GM12878 (cell line): Measurements from ENCODE around the gene AAR2. TPM values are rescaled to one million over a fixed set of nuclear protein-coding genes. Genes with fewer than 3 reads are reported as not detected.

Experiments
- ATAC-seq: fragments of 200-7000 bp; cut with Tn5 transposase; 3 replicates; pipeline ENCODE4 v1.9.1; 2020; ENCODE audit warnings: mild to moderate bottlenecking, moderate library complexity
- BruUV-seq: library from RNA; stranded (reverse); fragments of 400-500 nt; replicated peaks from 2 replicates; lab custom pipeline; 2021; lab: Mats Ljungman, UMichigan
- CTCF ChIA-PET: fragments of 300-600 bp; sonication (Branson Sonifier 250); formaldehyde crosslinking; extraction: SDS; loops from one replicate; lab custom pipeline; 2021; ENCODE audit warnings: inconsistent platforms; lab: Yijun Ruan, JAX
- POLR2A ChIA-PET: fragments of 350-600 bp; formaldehyde crosslinking; extraction: SDS; loops from one replicate; lab custom pipeline; 2021; ENCODE audit warnings: inconsistent platforms; lab: Charles Lee
- RAD21 ChIA-PET: fragments of 300-600 bp; sonication (Branson Sonifier 250); formaldehyde crosslinking; loops from one replicate; lab custom pipeline; 2023; ENCODE audit warnings: antibody characterized with exemption; ENCODE audit not compliant: unreplicated experiment; lab: Charles Lee
- SMC1A ChIA-PET: fragments of 300-600 bp; sonication (Branson Sonifier 250); formaldehyde crosslinking; loops from one replicate; lab custom pipeline; 2023; ENCODE audit not compliant: unreplicated experiment, uncharacterized antibody; lab: Charles Lee
- DNase-seq: peaks from one replicate; pipeline ENCODE4 v3.0.0-alpha.2; 2011; ENCODE audit warnings: low read depth, low spot score
- FAIRE-seq: peaks from 3 replicates; lab custom pipeline; 2011; peaks lifted over from hg19 to GRCh38; lab: Jason Lieb, UNC
- H2AFZ ChIP-seq: 2 replicates; pipeline ENCODE4 v1.6.0; 2011; ENCODE audit warnings: low read depth, low read length, control low read depth; ENCODE audit not compliant: control insufficient read depth
- H3K27ac ChIP-seq: 2 replicates; pipeline ENCODE4 v1.5.1; 2011; ENCODE audit warnings: control low read depth; ENCODE audit not compliant: control insufficient read depth, insufficient read depth
- H3K27me3 ChIP-seq, 2 experiments: replicated peaks in 1 of 2; 2 replicates each; pipeline versions ENCODE4 v1.6.0 to v1.6.1; 2011; ENCODE audit warnings: low read length in 1 of 2; ENCODE audit not compliant: control insufficient read depth in 2 of 2, insufficient read depth in 2 of 2
- H3K36me3 ChIP-seq, 2 experiments: 2 replicates each; pipeline ENCODE4 v1.5.1; 2011; ENCODE audit warnings: low read length in 1 of 2; ENCODE audit not compliant: control insufficient read depth in 2 of 2, insufficient read depth in 2 of 2
- H3K4me1 ChIP-seq: 2 replicates; pipeline ENCODE4 v1.6.1; 2011; ENCODE audit warnings: mild to moderate bottlenecking, low read length, moderate library complexity, mixed read lengths; ENCODE audit not compliant: control insufficient read depth, insufficient read depth
- H3K4me2 ChIP-seq: 2 replicates; pipeline ENCODE4 v1.6.0; 2011; ENCODE audit warnings: control low read depth; ENCODE audit not compliant: control insufficient read depth, insufficient read depth
- H3K4me3 ChIP-seq: fragments of 200-600 bp; sonication (generic); 2 replicates; pipeline ENCODE4 v1.5.1; 2016
- H3K79me2 ChIP-seq: 2 replicates; pipeline ENCODE4 v1.6.0; 2011; ENCODE audit warnings: low read length; ENCODE audit not compliant: control insufficient read depth, insufficient read depth
- H3K9ac ChIP-seq: 2 replicates; pipeline ENCODE4 v1.8.0; 2011; ENCODE audit warnings: low read length, control low read depth, mixed read lengths; ENCODE audit not compliant: control insufficient read depth, insufficient read depth
- H3K9me3 ChIP-seq: replicated peaks from 3 replicates; pipeline ENCODE4 v1.5.1; 2011; ENCODE audit warnings: mild to moderate bottlenecking, low read length; ENCODE audit not compliant: control insufficient read depth, insufficient read depth
- H4K20me1 ChIP-seq: 2 replicates; pipeline ENCODE4 v1.6.0; 2011; ENCODE audit not compliant: control insufficient read depth, insufficient read depth
- CHD1 ChIP-seq: IDR thresholded peaks from 2 replicates; pipeline ENCODE4 v1.6.1; 2012; ENCODE audit warnings: low read depth, low read length, improper control_type of control experiment
- HDAC6 ChIP-seq: fragments of 200-600 bp; sonication (generic); IDR thresholded peaks from one replicate; pipeline ENCODE4 v1.8.0; 2017; ENCODE audit warnings: antibody characterized with exemption; ENCODE audit not compliant: unreplicated experiment
- KLF5 ChIP-seq: fragments of 450-650 bp; IDR thresholded peaks from 2 replicates; pipeline ENCODE4 v1.6.1; 2014; ENCODE audit warnings: mild to moderate bottlenecking; ENCODE audit not compliant: partially characterized antibody
- MEF2B ChIP-seq: fragments of 450-650 bp; IDR thresholded peaks from 2 replicates; pipeline ENCODE4 v1.6.1; 2018; ENCODE audit warnings: mild to moderate bottlenecking, moderate library complexity; ENCODE audit not compliant: partially characterized antibody, poor library complexity, severe bottlenecking
- MXI1 ChIP-seq: fragments of 150-350 bp; IDR thresholded peaks from 2 replicates; pipeline ENCODE4 v1.6.1; 2011; ENCODE audit warnings: low read depth, mild to moderate bottlenecking, inconsistent platforms, low read length, improper control_type of control experiment
- POLR2A ChIP-seq: IDR thresholded peaks from 2 replicates; pipeline ENCODE4 v1.6.1; 2011; ENCODE audit warnings: low read depth, mild to moderate bottlenecking, low read length
- SMAD1 ChIP-seq: fragments of 450-650 bp; IDR thresholded peaks from 2 replicates; pipeline ENCODE4 v1.6.1; 2018; ENCODE audit warnings: mild to moderate bottlenecking, low read depth; ENCODE audit not compliant: partially characterized antibody
- SUPT20H ChIP-seq: IDR thresholded peaks from 2 replicates; pipeline ENCODE4 v1.6.1; 2011; ENCODE audit warnings: low read depth, mild to moderate bottlenecking, low read length, moderate library complexity, borderline replicate concordance; ENCODE audit not compliant: control insufficient read depth
- SUZ12 ChIP-seq: fragments of 200-600 bp; sonication (generic); IDR thresholded peaks from one replicate; pipeline ENCODE4 v1.6.1; 2018; ENCODE audit warnings: antibody characterized with exemption, mild to moderate bottlenecking; ENCODE audit not compliant: unreplicated experiment
- ZNF384 ChIP-seq: IDR thresholded peaks from 2 replicates; pipeline ENCODE4 v1.6.1; 2012; ENCODE audit warnings: low read depth, mild to moderate bottlenecking, low read length, improper control_type of control experiment, borderline replicate concordance
- ZZZ3 ChIP-seq: IDR thresholded peaks from 2 replicates; pipeline ENCODE4 v1.6.1; 2011; ENCODE audit warnings: low read depth; ENCODE audit not compliant: control insufficient read depth, insufficient read length
- WGBS: methylation state at CpG from one replicate; pipeline ENCODE4 v1.1.6; 2016; ENCODE audit warnings: low lambda C conversion rate; ENCODE audit not compliant: insufficient replicate concordance, insufficient coverage; ENCODE audit errors: missing lambda C conversion rate; 5-methylcytosine and 5-hydroxymethylcytosine counted together
- in situ Hi-C: fragments of 300-500 bp; cut with MboI; formaldehyde crosslinking; loops from 9 replicates; pipeline ENCODE4 v1.14.3; 2018; ENCODE audit warnings: mixed read lengths
- intact Hi-C: fragments of 100-400 bp; cut with micrococcal nuclease; formaldehyde crosslinking; loops from one replicate; pipeline ENCODE4 v1.14.2; 2022; ENCODE audit not compliant: unreplicated experiment
- polyA plus RNA-seq, 11 experiments: library from polyadenylated mRNA; depleted of rRNA in 4 of 11; unstranded in 6 of 11; stranded (reverse) in 5 of 11; fragments of >200 nt; fragmentation: Nextera tagmentation in 4 of 11; fragmentation: Illumina TruSeq in 1 of 11; extraction: Ambion mirVana in 4 of 11; extraction: Trizol in 1 of 11; gene quantifications; 1 replicate in 1 of 11; 2 replicates in 10 of 11; pipeline versions ENCODE4 v1.2.1 to v1.2.3, GENCODE V29; 2011 to 2016; ENCODE audit warnings: inconsistent platforms in 2 of 11, missing spikeins in 2 of 11, low read depth in 1 of 11
- total RNA-seq, 4 experiments: library from RNA; depleted of rRNA in 3 of 4; stranded (reverse); fragments of >200 nt in 3 of 4; fragmentation: Illumina TruSeq in 1 of 4; extraction: Trizol in 1 of 4; gene quantifications; 2 replicates each; pipeline versions ENCODE4 v1.2.1 to v1.2.3, GENCODE V29; 2013 to 2021
- TF ChIP-seq, protein P1 (sequence below): fragments of 150-350 bp; IDR thresholded peaks from 2 replicates; pipeline ENCODE4 v1.6.1; 2016; ENCODE audit warnings: low read depth, low read length
- TF ChIP-seq, protein P2 (sequence below): fragments of 450-650 bp; IDR thresholded peaks from 2 replicates; pipeline ENCODE4 v1.6.1; 2017; ENCODE audit warnings: mild to moderate bottlenecking
- TF ChIP-seq, protein P3 (sequence below): IDR thresholded peaks from 2 replicates; pipeline ENCODE4 v1.6.1; 2011; ENCODE audit warnings: borderline replicate concordance, low read depth, mild to moderate bottlenecking, moderate library complexity, mixed read lengths, low read length; ENCODE audit not compliant: insufficient read depth; ENCODE audit errors: extremely low read length
- TF ChIP-seq, protein P4 (sequence below): fragments of 450-650 bp; IDR thresholded peaks from 2 replicates; pipeline ENCODE4 v1.6.1; 2018; ENCODE audit warnings: mild to moderate bottlenecking, low read depth, moderate library complexity; ENCODE audit not compliant: partially characterized antibody

The AAR2 gene
- total and polyA plus RNA-seq, 10 of the 15 experiments (the other 5 are each of a cell fraction or from before 2014, with no cell fraction given): 6.5 to 41.7 (median 30.3) TPM

DNA sequence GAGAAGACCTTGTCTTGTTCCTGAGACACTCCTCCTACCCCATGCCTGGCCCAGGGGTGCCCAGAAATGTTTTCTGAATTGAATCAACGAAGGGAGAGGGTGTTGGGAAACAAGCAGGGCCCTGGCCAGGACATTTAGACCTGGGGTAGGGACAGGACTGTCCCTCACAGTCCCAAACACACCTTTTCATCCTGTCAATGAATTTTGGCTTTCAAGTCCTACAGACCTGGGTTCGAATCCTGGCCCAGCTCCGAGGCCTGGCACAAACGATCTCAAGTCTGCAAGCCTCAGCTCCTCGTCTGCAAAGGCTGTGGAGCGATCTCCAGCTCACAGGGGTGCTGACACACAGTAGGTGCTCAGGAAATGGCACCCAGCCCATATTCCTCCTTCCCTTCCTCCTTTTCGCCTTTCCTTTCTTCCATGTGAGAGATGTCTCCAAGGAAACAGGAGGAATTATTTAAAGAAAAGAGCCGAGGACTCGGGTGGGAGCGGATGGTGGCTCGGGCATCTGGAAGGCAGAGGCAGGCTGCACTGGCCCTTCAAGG, 62.6 kb downstream of the AAR2 start:
- no peak for DNase-seq
- no peak for ATAC-seq
- POLR2A ChIA-PET: interaction anchor here (0.6 kb wide), 1 partner anchor 21 kb away, joined by 3 read pairs; no protein-coding TSS in a partner anchor
- Histone ChIP-seq H3K4me2 (no peak overlapping the region), H3K36me3 (no peaks in the 10 kb centered on the region), H3K79me2 (no peaks in the 10 kb centered on the region), H3K4me1 (no peaks in the 10 kb centered on the region), H3K27me3 (peaks cover 2 to 3% of the 10 kb centered on the region in 2 experiments; a peak in 3 of 4 replicates), H4K20me1 (no peaks in the 10 kb centered on the region), H3K27ac (no peak overlapping the region), H2AFZ (no peak overlapping the region), H3K9ac (no peak overlapping the region), H3K4me3 (no peak overlapping the region), H3K9me3 (no peaks in the 10 kb centered on the region)
- CTCF ChIA-PET: no interaction called here
- FAIRE-seq: no peak
- 11% methylated on average over 11 of the region's 11 CpGs for WGBS
- in situ Hi-C loops: no loop called here
- SMC1A ChIA-PET: no interaction called here
- BruUV-seq: no TSS peak
- intact Hi-C loops: no loop called here
- RAD21 ChIA-PET: no interaction called here
- TF ChIP-seq, protein P1, sequence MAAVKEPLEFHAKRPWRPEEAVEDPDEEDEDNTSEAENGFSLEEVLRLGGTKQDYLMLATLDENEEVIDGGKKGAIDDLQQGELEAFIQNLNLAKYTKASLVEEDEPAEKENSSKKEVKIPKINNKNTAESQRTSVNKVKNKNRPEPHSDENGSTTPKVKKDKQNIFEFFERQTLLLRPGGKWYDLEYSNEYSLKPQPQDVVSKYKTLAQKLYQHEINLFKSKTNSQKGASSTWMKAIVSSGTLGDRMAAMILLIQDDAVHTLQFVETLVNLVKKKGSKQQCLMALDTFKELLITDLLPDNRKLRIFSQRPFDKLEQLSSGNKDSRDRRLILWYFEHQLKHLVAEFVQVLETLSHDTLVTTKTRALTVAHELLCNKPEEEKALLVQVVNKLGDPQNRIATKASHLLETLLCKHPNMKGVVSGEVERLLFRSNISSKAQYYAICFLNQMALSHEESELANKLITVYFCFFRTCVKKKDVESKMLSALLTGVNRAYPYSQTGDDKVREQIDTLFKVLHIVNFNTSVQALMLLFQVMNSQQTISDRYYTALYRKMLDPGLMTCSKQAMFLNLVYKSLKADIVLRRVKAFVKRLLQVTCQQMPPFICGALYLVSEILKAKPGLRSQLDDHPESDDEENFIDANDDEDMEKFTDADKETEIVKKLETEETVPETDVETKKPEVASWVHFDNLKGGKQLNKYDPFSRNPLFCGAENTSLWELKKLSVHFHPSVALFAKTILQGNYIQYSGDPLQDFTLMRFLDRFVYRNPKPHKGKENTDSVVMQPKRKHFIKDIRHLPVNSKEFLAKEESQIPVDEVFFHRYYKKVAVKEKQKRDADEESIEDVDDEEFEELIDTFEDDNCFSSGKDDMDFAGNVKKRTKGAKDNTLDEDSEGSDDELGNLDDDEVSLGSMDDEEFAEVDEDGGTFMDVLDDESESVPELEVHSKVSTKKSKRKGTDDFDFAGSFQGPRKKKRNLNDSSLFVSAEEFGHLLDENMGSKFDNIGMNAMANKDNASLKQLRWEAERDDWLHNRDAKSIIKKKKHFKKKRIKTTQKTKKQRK: no peak
- no peak for TF ChIP-seq SMAD1
- no peak for TF ChIP-seq CHD1
- TF ChIP-seq SUPT20H: no peak
- TF ChIP-seq KLF5: no peak
- TF ChIP-seq HDAC6: no peak
- no peak for TF ChIP-seq ZNF384
- TF ChIP-seq, protein P2, sequence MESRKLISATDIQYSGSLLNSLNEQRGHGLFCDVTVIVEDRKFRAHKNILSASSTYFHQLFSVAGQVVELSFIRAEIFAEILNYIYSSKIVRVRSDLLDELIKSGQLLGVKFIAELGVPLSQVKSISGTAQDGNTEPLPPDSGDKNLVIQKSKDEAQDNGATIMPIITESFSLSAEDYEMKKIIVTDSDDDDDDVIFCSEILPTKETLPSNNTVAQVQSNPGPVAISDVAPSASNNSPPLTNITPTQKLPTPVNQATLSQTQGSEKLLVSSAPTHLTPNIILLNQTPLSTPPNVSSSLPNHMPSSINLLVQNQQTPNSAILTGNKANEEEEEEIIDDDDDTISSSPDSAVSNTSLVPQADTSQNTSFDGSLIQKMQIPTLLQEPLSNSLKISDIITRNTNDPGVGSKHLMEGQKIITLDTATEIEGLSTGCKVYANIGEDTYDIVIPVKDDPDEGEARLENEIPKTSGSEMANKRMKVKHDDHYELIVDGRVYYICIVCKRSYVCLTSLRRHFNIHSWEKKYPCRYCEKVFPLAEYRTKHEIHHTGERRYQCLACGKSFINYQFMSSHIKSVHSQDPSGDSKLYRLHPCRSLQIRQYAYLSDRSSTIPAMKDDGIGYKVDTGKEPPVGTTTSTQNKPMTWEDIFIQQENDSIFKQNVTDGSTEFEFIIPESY: no peak
- no peak for TF ChIP-seq MXI1
- TF ChIP-seq ZZZ3: no peak
- TF ChIP-seq, protein P3, sequence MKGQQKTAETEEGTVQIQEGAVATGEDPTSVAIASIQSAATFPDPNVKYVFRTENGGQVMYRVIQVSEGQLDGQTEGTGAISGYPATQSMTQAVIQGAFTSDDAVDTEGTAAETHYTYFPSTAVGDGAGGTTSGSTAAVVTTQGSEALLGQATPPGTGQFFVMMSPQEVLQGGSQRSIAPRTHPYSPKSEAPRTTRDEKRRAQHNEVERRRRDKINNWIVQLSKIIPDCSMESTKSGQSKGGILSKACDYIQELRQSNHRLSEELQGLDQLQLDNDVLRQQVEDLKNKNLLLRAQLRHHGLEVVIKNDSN: no peak
- no peak for TF ChIP-seq SUZ12
- no peak for TF ChIP-seq MEF2B
- TF ChIP-seq POLR2A: no peak
- TF ChIP-seq, protein P4, sequence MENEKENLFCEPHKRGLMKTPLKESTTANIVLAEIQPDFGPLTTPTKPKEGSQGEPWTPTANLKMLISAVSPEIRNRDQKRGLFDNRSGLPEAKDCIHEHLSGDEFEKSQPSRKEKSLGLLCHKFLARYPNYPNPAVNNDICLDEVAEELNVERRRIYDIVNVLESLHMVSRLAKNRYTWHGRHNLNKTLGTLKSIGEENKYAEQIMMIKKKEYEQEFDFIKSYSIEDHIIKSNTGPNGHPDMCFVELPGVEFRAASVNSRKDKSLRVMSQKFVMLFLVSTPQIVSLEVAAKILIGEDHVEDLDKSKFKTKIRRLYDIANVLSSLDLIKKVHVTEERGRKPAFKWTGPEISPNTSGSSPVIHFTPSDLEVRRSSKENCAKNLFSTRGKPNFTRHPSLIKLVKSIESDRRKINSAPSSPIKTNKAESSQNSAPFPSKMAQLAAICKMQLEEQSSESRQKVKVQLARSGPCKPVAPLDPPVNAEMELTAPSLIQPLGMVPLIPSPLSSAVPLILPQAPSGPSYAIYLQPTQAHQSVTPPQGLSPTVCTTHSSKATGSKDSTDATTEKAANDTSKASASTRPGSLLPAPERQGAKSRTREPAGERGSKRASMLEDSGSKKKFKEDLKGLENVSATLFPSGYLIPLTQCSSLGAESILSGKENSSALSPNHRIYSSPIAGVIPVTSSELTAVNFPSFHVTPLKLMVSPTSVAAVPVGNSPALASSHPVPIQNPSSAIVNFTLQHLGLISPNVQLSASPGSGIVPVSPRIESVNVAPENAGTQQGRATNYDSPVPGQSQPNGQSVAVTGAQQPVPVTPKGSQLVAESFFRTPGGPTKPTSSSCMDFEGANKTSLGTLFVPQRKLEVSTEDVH: no peak
